GM23338 (cell line): ENCODE measurements around the gene SLC26A6.

Source experiments
- CREB1 ChIP-seq: fragments of 250-450 bp; sonication (Bioruptor Pico); IDR thresholded peaks from 2 replicates; pipeline ENCODE4 v1.5.0; 2020; ENCODE audit warnings: low read depth, mild to moderate bottlenecking, moderate library complexity
- EZH2 ChIP-seq: fragments of 200-600 bp; sonication (generic); IDR thresholded peaks from one replicate; pipeline ENCODE4 v1.8.0; 2017; ENCODE audit warnings: antibody characterized with exemption, mild to moderate bottlenecking, low read depth; ENCODE audit not compliant: unreplicated experiment
- EZH2phosphoT487 ChIP-seq: fragments of 200-600 bp; sonication (generic); IDR thresholded peaks from one replicate; pipeline ENCODE4 v1.8.1; 2018; ENCODE audit warnings: antibody characterized with exemption; ENCODE audit not compliant: unreplicated experiment
- JUNB ChIP-seq: IDR thresholded peaks from one replicate; pipeline ENCODE4 v1.6.1; 2016; ENCODE audit warnings: antibody characterized with exemption; ENCODE audit not compliant: unreplicated experiment
- POLR2AphosphoS5 ChIP-seq: IDR thresholded peaks from 2 replicates; pipeline ENCODE4 v1.6.1; 2016; ENCODE audit warnings: antibody characterized with exemption, low read depth
- STAT1 ChIP-seq: IDR thresholded peaks from one replicate; pipeline ENCODE4 v1.6.1; 2016; ENCODE audit warnings: antibody characterized with exemption; ENCODE audit not compliant: unreplicated experiment
- ZNF114 ChIP-seq: fragments of 250-450 bp; sonication (Bioruptor Pico); IDR thresholded peaks from 2 replicates; pipeline ENCODE4 v1.5.0; 2020; ENCODE audit warnings: mild to moderate bottlenecking, moderate library complexity
- ZNF331 ChIP-seq: fragments of 250-450 bp; sonication (Bioruptor Pico); IDR thresholded peaks from 2 replicates; pipeline ENCODE4 v1.5.0; 2020; ENCODE audit warnings: low read depth, mild to moderate bottlenecking, moderate library complexity
- TF ChIP-seq, protein P1 (sequence below), 2 experiments: fragments of 200-600 bp in 1 of 2; sonication (generic) in 1 of 2; conservative IDR thresholded peaks; 2 replicates each; pipeline versions ENCODE4 v1.5.1 to v1.6.1; 2016 to 2017; ENCODE audit warnings: antibody characterized with exemption in 2 of 2, low read depth in 2 of 2, mild to moderate bottlenecking in 2 of 2, moderate library complexity in 1 of 2
- TF ChIP-seq, protein P2 (sequence below): IDR thresholded peaks from one replicate; pipeline ENCODE4 v1.6.1; 2018; ENCODE audit warnings: antibody characterized with exemption; ENCODE audit not compliant: unreplicated experiment

DNA sequence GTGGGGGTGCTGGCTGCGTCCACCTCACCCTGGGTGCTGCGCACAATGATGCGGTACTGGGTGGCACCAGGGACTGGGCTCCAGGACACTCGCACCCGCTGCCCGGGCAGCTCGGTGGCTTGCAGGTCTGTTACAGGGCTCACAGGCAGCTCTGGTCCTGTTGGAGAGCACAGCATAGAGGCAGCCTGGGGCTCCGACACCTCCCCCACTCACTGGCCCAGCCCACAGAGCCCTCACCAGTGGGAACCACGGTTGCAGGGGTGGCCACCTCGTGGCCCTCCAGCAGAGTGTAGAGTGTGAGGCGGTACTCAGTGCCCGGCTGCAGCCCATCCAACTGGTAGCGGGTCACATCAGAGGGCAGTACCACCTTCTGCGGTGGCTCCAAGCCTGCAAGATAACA is 43.8 kb downstream of the SLC26A6 start:
- TF ChIP-seq POLR2AphosphoS5 (no peak), EZH2phosphoT487 (no peak), EZH2 (no peak), JUNB (no peak), STAT1 (no peak), ZNF331 (CRISPR knock-in tag) (no peak), CREB1 (CRISPR knock-in tag) (no peak), ZNF114 (CRISPR knock-in tag) (no peak)
- TF ChIP-seq, protein P1, sequence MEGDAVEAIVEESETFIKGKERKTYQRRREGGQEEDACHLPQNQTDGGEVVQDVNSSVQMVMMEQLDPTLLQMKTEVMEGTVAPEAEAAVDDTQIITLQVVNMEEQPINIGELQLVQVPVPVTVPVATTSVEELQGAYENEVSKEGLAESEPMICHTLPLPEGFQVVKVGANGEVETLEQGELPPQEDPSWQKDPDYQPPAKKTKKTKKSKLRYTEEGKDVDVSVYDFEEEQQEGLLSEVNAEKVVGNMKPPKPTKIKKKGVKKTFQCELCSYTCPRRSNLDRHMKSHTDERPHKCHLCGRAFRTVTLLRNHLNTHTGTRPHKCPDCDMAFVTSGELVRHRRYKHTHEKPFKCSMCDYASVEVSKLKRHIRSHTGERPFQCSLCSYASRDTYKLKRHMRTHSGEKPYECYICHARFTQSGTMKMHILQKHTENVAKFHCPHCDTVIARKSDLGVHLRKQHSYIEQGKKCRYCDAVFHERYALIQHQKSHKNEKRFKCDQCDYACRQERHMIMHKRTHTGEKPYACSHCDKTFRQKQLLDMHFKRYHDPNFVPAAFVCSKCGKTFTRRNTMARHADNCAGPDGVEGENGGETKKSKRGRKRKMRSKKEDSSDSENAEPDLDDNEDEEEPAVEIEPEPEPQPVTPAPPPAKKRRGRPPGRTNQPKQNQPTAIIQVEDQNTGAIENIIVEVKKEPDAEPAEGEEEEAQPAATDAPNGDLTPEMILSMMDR (conservative IDR thresholded peaks at IDR 0.05; ENCODE audit: low read depth in 2 of 2) = no peak
- TF ChIP-seq, protein P2, sequence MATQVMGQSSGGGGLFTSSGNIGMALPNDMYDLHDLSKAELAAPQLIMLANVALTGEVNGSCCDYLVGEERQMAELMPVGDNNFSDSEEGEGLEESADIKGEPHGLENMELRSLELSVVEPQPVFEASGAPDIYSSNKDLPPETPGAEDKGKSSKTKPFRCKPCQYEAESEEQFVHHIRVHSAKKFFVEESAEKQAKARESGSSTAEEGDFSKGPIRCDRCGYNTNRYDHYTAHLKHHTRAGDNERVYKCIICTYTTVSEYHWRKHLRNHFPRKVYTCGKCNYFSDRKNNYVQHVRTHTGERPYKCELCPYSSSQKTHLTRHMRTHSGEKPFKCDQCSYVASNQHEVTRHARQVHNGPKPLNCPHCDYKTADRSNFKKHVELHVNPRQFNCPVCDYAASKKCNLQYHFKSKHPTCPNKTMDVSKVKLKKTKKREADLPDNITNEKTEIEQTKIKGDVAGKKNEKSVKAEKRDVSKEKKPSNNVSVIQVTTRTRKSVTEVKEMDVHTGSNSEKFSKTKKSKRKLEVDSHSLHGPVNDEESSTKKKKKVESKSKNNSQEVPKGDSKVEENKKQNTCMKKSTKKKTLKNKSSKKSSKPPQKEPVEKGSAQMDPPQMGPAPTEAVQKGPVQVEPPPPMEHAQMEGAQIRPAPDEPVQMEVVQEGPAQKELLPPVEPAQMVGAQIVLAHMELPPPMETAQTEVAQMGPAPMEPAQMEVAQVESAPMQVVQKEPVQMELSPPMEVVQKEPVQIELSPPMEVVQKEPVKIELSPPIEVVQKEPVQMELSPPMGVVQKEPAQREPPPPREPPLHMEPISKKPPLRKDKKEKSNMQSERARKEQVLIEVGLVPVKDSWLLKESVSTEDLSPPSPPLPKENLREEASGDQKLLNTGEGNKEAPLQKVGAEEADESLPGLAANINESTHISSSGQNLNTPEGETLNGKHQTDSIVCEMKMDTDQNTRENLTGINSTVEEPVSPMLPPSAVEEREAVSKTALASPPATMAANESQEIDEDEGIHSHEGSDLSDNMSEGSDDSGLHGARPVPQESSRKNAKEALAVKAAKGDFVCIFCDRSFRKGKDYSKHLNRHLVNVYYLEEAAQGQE = no peak
